HFFc6 (cell line): ENCODE measurements around the gene ENO4. TPM values are rescaled to one million over a fixed set of nuclear protein-coding genes. Genes with fewer than 3 reads are reported as not detected.

ENCODE experiments used
- DNase-seq: peaks from one replicate; pipeline ENCODE4 v3.0.0-alpha.2; 2018
- H3K27ac Mint-ChIP-seq: 2 replicates; pipeline ENCODE4 v1.8.0; 2020; ENCODE audit warnings: mild to moderate bottlenecking, mixed read lengths
- H3K27me3 Mint-ChIP-seq: 2 replicates; pipeline ENCODE4 v1.8.0; 2021; ENCODE audit warnings: mild to moderate bottlenecking, moderate library complexity, mixed read lengths; ENCODE audit not compliant: insufficient read depth
- H3K36me3 Mint-ChIP-seq: 2 replicates; pipeline ENCODE4 v1.8.0; 2021; ENCODE audit warnings: low read depth, mixed read lengths
- H3K4me1 Mint-ChIP-seq: 2 replicates; pipeline ENCODE4 v1.8.0; 2020; ENCODE audit warnings: low read depth, mixed read lengths
- H3K4me3 Mint-ChIP-seq: 2 replicates; pipeline ENCODE4 v1.8.0; 2020; ENCODE audit warnings: mild to moderate bottlenecking, moderate library complexity, mixed read lengths
- H3K9me3 Mint-ChIP-seq: 2 replicates; pipeline ENCODE4 v1.8.0; 2020; ENCODE audit warnings: mild to moderate bottlenecking, mixed read lengths
- CTCF ChIP-seq: fragments of 200-600 bp; sonication (generic); IDR thresholded peaks from 2 replicates; pipeline ENCODE4 v1.5.0; 2021; ENCODE audit warnings: antibody characterized with exemption, mild to moderate bottlenecking
- total RNA-seq, 6 experiments: library from RNA; stranded (reverse); fragmentation: NEBNext Ultra II Directional; extraction: Animal tissue kit (Norgen Biotek cat#: 25700); gene quantifications; 2 replicates in 1 of 6; 3 replicates in 5 of 6; pipeline ENCODE4 v1.2.3, GENCODE V29; 2021

Gene ENO4
- total RNA-seq, 6 experiments from 2014 or later: not detected

GRCh38 chr10:116850058-116850611 is 836 bp downstream of the ENO4 start:
- TF ChIP-seq CTCF: no peak
- no peak overlapping the region for H3K27ac Mint-ChIP-seq
- no peaks in the 10 kb centered on the region for H3K9me3 Mint-ChIP-seq
- no peaks in the 10 kb centered on the region for H3K36me3 Mint-ChIP-seq
- H3K27me3 Mint-ChIP-seq: peaks cover 18% of the 10 kb centered on the region
- peaks cover 16% of the 10 kb centered on the region for H3K4me1 Mint-ChIP-seq
- H3K4me3 Mint-ChIP-seq: peak overlapping the region; percentile 85
- no peak for DNase-seq

DNA sequence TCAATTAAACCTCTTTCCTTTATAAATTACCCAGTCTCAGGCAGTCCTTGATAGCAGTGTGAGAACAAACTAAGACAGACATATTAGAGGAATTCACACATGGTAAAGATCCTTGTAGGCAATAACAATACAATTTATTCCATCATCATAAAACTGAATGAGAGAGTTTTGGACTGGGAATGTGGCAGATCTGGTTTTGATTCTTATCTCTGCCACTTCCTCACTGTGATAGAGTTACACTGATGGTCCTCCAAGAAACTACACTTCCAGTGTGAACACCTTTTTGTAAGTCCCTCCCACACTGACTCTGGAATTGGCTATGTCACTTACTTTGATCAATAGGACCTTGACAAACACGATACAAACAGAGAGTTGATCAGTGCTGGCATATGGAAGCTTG is 2.9 kb downstream of the ENO4 start:
- Mint-ChIP-seq H3K27ac (no peak overlapping the region), H3K36me3 (no peaks in the 10 kb centered on the region), H3K9me3 (no peaks in the 10 kb centered on the region; the same call in 1 of the 2 replicates), H3K4me1 (peaks cover 16% of the 10 kb centered on the region), H3K27me3 (peaks cover 18% of the 10 kb centered on the region), H3K4me3 (no peak overlapping the region)
- DNase-seq: no peak
- TF ChIP-seq CTCF: no peak

- TF ChIP-seq CTCF: no peak
- Mint-ChIP-seq H3K4me1 (peaks cover 13% of the 10 kb centered on the region), H3K36me3 (no peaks in the 10 kb centered on the region), H3K9me3 (peaks cover 6% of the 10 kb centered on the region; the same call in 1 of the 2 replicates), H3K4me3 (no peak overlapping the region), H3K27ac (no peak overlapping the region), H3K27me3 (peaks cover 18% of the 10 kb centered on the region)
- no peak for DNase-seq
Measured at GRCh38 chr10:116853287-116853686, 4.0 kb downstream of the ENO4 start.

DNA sequence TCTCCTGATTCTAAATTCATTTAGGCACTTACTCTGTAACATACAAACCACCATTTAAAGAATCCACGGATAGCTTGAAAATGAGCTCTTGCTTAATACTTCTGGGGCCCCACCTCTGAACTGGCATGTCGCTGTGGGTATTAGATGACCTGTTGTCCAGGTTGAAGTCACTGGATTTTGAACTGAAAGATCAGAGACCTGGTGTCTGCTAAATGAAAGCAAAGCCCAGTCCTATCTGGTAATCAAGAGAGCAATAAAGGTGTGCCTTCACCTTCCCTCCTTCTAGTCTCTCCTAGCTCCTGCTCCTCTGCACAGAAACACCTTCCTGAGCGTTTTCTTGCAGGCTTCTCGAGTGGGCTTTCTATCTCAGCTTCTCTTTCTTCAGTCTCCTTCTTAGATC is 4.4 kb downstream of the ENO4 start:
- H3K4me3 Mint-ChIP-seq: no peak overlapping the region
- peaks cover 18% of the 10 kb centered on the region for H3K27me3 Mint-ChIP-seq
- H3K4me1 Mint-ChIP-seq: peaks cover 9% of the 10 kb centered on the region
- H3K9me3 Mint-ChIP-seq: peaks cover 7% of the 10 kb centered on the region; the same call in 1 of the 2 replicates
- no peaks in the 10 kb centered on the region for H3K36me3 Mint-ChIP-seq
- no peak for TF ChIP-seq CTCF
- DNase-seq: no peak
- H3K27ac Mint-ChIP-seq: no peak overlapping the region

- Mint-ChIP-seq H3K27me3 (peaks cover 9% of the 10 kb centered on the region), H3K4me3 (no peak overlapping the region), H3K36me3 (no peaks in the 10 kb centered on the region), H3K4me1 (no peaks in the 10 kb centered on the region), H3K27ac (no peak overlapping the region), H3K9me3 (peaks cover 7% of the 10 kb centered on the region; the same call in 1 of the 2 replicates)
- no peak for DNase-seq
- no peak for TF ChIP-seq CTCF
Measured at GRCh38 chr10:116857156-116857555, 7.9 kb downstream of the ENO4 start.

GRCh38 chr10:116861796-116862195 is 12.5 kb downstream of the ENO4 start:
- H3K27me3 Mint-ChIP-seq: peaks cover 2% of the 10 kb centered on the region; the same call in 1 of the 2 replicates
- no peaks in the 10 kb centered on the region for H3K36me3 Mint-ChIP-seq
- no peak overlapping the region for H3K27ac Mint-ChIP-seq
- no peak for DNase-seq
- H3K9me3 Mint-ChIP-seq: peaks cover 7% of the 10 kb centered on the region; the same call in 1 of the 2 replicates
- no peaks in the 10 kb centered on the region for H3K4me1 Mint-ChIP-seq
- no peak overlapping the region for H3K4me3 Mint-ChIP-seq
- TF ChIP-seq CTCF: no peak
